Measurements from ENCODE around the gene ANKRD26. TPM values are rescaled to one million over a fixed set of nuclear protein-coding genes. Genes with fewer than 3 reads are reported as not detected.

The ANKRD26 gene
- 10.4 and 11.3 TPM in 2 replicates for total RNA-seq

DNA sequence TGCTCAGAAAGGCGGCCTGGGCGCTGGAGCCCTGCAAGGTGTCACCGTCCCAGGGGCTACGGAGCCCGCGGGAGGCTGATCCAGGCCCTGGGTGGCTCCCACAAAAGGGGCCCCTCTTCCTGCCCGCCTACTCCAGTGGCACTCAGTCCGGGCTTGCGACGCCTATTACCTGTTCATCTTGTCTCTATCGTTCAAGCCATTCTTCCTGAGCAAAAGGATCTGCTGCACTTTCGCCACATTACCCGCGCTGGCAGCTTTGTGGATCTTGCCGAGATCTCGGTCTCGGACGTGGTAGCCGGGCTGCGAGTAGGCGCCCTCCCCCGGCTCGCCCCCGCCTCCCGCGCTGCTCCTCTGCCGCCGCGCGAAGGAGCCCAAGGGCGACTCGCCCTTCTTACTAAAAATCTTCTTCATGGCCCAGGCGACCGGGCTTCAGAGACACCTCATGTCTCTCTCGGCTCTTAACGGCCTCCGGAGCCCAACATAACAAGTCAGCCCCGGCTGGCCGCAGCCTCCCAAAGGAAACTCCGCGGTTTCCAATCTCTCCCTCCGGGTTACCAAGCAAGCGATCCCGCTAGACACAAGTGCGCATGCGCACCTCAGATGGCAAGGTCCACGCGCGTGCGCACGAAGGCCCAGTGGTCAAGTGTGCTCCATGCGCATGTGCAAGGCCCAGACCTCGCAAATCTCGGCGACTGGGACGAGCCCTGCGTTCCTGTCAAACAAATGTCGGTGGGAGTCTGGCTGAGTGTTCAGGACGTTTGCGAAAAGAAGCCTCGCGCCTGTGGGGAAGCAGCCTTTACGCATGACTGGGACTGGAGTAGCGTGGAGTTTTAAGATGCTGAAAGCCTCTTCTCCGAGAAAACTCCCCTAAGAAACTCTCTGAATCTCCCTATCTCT, at the start of gene ANKRD26:
ANKRD26 (minus strand) TSS at position 579 of the 897 bp plus-strand sequence; CDS start at position 411, 168 bp downstream.

Other genes starting within 250 kb of the ANKRD26 start
- gene ABI1, start 239.5 kb downstream of the ANKRD26 start, total RNA-seq, result 21.1 and 31.0 TPM in 2 replicates
- 143 and 158 TPM in 2 replicates for gene YME1L1, start 53.9 kb upstream of the ANKRD26 start, total RNA-seq
- gene MASTL, start 54.9 kb upstream of the ANKRD26 start, total RNA-seq, result 5.6 and 9.7 TPM in 2 replicates
- 23.5 and 25.2 TPM in 2 replicates for gene ACBD5, start 140.3 kb upstream of the ANKRD26 start, total RNA-seq

Measured in smooth muscle cell of the umbilical artery (primary cell).